GM19463 (cell line): ENCODE data around the gene LEP.
"Not testable (repeated sequence)": the region's sequence is repeated elsewhere in the genome, so short reads cannot be mapped to it uniquely, and the experiment has no call there.

Source experiments
- ATAC-seq: cut with Tn5 transposase; IDR thresholded peaks from one replicate; pipeline ENCODE4 v1.9.1; 2021; ENCODE audit warnings: mild to moderate bottlenecking, moderate library complexity; ENCODE audit not compliant: unreplicated experiment

The LEP gene

DNA sequence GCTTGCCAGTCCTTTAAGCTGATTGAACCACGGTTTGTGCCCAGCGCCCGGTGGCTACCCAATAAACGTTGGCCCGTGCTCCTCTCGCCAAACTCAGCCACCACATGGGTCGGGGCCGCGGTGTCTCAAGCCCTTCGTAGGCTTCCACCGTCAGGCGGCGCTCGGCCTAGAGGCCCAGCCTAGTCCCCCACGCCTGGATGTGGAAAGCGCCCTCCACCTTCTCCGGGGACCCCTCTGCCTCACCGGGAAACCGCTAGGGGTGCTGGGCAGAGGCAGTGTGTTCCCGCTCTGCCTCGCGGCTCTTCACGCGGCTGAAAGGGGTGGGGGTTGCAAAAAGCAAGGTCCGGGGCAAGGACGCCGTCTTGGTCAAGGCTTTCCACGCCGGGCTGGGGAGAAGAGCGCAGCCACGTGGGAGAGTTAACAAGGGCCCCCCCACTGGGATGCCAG lies 29.8 kb downstream of the LEP start:
- ATAC-seq = no peak

DNA sequence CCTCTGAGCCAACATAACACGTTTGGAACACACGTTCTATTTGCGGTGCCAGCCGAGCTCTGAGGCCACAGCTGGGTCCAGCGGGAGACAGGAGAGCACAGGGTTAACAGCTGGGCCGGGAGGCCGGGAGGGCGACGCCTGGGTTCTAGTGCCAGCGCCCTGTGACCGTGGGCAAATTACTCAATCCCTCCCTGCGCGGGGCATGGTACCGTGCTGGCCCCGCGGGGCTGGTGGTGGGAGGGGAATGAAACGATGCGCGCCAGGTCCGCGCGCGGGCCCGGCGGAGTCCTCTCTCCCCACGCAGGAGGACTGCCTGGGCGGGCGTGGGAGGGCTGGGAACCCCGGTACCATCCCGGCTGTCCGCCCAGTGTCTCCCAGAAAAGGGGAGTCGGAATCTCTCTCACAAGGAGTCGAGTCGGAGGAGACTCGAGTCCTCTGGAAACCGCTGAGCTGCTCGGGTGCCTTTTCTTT lies 30.4 kb downstream of the LEP start:
- ATAC-seq = no peak

DNA sequence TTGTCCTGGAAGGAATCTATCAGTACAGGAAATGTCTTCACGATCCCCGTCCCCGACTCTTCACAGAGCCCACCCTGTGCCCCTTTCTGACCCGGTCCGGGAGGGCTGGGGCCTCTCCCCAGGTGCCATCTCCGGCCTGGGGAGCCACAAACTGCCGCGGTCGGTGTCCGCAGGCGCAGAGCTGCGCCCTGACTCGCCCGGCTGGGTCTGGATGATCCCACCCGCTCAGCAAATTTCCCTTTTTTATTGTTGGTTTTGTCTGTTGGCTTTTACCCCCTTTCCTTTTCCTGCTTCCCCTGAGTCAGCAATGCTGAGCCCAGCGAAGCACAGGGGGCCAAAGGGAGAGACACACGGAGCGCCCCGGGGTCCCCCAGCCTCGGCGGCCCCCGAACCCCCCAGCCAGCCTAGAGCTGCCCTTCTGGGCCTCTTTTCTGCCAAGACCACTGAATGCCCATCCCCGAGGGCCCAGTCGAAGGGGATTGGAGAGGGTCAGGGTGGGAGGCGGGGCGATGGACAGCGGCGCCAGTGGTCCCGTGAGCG lies 30.9 kb downstream of the LEP start:
- no peak for ATAC-seq

DNA sequence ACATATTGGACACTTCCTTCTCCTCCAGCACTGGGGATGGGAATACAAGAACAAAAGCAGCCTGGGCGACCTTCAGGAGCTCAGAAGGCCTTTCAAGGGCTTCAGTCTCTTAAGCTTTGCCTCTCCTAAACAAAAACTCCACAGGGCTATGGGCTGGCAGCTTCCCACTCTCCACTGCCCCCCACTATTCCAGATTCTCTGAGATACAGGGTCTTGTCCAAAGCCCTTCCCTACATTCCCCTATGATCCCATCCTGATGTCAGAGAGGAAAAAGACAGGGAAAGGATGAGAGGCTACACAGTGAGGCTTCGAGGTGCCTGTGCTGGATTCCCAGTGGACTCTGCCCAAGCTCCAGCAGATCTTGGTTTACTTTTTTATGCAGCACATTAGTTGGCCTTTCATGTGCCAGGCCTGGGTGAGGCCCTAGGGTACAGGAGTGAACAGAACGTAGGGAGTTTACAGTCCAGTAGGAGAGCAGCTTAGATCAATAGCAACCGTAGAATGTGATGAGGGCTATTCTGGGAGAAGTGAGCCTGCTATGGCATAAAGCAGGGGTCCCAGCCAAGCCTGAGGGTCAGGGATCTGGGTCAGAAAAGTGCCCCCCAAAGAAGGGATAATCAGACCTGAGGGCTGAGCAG lies 33.3 kb downstream of the LEP start:
- ATAC-seq = no peak

DNA sequence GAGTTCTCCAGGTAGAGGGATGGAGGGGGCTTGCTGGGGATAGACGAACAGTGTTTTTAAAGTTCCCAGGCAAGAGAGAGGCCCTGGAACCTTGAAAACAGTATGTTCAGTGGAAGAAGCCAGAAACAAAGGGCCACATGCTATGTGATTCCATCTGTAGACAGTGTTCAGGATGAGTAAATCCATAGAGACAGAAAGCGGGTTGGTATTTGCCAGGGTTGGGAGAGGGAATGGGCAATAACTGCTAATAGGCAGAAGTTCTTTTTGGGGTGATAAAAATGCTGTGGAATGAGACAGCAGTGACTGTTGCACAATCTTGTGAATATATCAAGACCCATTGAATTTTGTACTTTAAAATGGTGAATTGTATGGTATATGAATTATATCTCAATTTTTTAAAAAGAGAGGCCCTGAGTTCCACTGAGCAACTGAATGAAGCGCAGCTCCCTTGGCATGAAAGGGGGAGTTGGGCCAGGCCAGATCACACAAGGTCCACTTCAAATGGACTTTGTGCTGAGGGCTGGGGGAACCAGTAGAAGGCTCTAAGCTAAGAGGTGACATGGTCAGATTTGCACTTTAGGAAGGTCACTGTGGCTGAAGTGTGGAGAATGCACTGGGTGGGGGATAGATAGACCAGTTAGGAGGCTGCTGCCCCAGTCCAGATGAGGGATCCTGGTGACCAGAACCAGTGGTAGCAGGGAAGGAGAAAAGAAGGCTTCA lies 34.0 kb downstream of the LEP start:
- ATAC-seq = no peak

DNA sequence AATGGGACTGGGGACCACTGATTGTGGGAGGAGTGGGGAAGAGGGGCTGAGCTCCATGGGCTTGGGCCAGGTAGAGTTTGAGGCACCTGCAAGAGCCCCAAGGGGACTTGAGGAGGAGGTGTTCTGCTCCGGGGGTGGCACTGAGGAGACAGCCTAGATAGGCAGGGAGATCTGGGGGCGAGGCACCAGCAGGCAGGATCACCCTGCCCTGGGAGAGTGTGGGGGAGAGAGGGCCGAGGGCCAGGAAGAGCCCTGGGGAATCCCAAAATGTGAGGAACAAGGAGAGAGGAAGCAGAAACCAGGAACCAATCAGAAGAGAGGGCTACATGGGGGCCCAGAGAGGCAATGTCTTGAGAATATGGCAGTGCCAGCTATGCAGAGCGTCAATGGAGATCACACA lies 34.6 kb downstream of the LEP start:
- ATAC-seq = no peak

DNA sequence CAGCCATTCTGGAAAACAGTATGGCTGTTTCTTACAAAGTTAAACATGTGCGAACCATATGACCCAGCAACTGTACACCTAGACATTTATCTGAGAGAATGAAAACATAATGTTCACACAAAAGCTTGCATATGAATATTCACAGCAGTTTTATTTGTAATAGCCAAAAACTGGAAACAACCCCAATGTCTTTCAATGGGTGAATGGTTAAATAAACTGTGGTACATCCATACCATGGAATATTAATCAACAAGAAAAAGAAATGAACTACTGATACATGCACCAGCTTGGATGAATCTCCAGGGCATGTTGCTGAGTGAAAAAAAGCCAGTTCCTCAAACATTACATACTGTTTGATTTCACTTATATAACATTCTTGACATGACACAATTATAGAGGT lies 37.3 kb downstream of the LEP start:
- no peak for ATAC-seq

DNA sequence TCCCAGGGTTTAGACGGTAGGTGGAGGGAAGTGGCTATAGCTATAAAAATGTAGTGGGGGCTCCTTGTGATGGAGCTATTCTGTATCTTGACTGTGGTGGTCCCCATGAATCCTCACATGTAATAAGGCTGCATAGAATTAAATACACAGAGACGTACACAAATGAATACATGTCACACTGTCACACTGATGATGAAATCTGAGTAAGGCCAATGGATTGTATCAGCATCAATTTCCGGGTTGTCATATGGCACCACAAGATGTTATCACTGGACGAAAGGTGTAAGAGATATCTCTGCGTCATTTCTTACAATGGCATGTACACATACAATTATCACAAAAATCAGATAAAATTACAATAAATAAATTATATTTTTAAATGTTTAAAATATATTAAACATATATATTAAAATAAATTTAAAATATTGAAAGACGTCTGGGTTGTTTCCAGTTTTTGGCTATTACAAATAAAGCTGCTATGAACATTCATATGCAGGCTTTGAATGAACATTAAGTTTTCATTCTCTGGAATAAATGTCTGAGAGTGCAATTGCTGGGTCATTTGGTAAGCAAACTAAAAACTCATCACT lies 38.1 kb downstream of the LEP start:
- ATAC-seq = no peak

DNA sequence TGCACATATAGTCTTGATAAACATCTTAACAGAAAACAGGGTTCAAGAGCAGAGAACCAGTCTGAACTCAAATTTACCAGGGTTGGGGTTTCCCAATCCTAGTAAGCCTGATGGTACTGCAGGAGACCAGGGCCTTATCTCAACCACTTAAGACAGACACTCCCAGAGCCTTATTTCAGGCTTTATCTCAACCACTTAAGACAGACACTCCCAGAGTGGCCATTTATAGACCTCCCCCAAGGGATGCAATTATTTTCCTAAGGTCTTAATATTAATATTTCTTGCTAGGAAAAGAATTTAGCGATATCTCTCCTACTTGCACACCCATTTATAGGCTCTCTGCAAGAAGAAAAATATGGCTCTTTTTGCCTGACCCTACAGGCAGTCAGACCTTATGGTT lies 39.4 kb downstream of the LEP start:
- ATAC-seq = not testable (repeated sequence)

DNA sequence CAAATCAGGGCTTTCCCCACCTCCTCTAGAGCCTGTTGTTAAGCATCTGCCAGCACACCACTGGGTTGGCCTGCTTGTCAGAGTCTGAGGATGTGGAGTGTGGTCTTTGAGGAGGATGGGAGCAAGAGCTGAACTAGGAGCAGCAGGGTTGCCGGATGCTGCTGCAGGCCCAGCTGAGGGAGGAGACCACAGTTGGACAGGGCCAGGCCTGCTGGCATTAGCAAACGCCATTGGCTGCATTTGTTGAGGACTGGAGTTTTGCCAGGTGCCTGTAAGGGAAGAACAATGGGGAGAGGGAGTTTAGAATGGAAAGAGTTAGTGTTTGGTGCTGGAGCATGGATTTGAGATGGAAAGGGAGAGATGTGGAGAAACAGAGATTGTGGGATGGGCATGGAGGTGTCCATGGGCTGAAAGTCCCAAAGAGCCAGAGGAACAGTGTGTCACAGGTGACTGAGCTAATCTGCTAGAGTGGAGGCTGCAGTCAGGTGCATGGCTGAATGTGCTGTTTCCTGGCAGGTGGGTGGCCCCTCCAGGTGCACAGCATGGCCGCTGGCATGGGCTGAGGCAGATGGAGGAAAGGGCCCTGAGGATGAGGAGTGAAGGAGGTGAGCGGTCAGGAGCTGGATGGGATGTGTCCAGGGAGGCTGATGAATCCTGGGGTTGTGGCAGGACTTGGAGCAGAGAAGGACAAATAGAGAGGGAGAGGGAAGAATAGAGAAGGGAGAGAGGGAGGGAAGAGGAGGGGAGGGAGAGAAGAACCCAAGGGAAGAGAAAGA lies 40.7 kb downstream of the LEP start:
- no peak for ATAC-seq

DNA sequence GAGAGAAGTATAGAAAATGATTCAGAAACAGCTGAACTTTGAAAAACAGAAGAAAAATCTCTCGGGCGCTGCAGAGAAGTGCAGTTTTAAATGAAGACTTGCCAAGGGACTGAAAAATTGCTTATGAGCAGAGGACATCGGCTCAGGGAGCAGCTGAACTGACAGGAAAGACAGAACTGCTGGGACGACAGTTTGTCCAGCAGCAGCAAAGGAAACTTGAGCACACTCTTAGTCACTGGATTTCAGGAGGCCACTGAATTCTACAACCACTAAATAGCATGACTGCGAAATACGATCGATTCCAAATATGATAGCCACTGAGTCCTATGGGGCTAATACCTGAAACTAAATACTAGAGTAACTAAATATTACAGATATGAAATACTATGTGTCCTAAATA lies 43.0 kb downstream of the LEP start:
- no peak for ATAC-seq

DNA sequence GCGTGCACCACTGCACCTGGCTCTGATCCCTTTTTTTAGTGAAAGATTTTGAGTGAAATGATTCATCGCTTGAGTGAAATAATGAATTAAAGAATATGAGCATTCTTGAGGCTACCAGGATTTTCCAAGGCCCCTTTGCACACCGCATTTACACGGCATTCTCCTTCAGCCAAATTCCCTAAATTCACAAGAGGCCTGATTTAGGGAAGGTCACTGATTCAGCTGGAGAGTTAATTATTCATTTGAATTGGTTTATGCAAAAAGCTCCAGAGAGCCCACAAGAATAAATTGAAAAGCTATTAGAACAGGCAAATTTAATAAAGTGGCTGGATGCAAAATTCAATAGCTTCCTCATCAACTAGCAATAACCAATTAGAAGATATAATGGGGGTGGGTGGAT lies 46.5 kb downstream of the LEP start:
- ATAC-seq = no peak

DNA sequence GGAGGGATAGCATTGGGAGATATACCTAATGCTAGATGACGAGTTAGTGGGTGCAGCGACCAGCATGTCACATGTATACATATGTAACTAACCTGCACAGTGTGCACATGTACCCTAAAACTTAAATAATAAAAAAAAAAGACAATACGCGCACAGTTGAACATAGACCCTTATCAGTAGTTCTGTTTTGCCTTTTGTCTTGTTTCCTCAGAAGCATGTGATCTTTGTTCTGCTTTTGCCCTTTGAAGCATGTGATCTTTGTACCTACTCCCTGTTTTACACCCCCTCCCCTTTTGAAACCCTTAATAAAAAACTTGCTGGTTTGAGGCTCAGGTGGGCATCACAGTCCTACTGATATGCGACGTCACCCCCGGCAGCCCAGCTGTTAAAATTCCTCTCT lies 56.9 kb downstream of the LEP start:
- not testable (repeated sequence) for ATAC-seq

DNA sequence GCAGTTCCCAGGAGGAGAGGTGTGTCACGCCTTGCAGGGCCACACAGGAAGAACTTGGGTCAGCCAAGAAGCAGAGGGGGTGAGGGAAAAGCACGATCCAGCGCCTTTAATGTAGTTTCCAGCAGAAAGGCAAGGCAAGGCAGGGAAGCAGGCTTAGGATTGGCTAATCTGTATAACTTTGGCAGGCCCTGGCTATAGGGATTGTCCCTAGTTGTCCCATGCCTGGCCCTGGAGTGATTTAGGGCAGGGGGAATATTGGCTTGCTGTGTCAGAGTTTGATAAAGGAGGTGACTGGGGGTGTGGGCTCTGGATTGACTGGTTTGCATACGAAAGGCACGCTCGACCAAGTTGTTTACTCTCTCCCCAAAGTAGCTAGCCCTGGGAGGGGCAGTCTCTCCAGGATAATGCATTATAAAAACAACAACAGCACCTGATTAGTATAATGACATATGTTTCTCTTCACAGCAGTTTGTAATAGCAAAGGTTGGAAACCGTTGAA lies 58.1 kb downstream of the LEP start:
- ATAC-seq = no peak

DNA sequence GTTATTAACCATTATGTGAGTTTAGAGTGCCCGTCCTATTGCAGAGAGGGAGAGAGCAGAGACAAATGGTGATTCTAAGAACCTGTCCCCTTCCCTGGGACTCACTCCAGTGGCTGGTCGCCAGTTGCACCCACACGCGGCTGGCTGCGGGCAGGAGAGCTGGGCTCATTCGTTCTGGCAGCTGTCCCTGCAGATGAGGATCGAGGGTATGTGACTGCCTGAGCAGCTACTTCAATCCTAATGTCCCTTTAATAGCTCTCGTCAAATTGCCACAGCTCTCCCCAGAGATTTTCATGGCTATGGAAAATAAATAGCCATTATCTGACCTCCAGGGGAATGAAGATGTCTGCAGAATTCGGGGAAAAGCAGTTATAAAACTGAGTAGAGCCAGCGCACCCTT lies 61.1 kb downstream of the LEP start:
- ATAC-seq = no peak

DNA sequence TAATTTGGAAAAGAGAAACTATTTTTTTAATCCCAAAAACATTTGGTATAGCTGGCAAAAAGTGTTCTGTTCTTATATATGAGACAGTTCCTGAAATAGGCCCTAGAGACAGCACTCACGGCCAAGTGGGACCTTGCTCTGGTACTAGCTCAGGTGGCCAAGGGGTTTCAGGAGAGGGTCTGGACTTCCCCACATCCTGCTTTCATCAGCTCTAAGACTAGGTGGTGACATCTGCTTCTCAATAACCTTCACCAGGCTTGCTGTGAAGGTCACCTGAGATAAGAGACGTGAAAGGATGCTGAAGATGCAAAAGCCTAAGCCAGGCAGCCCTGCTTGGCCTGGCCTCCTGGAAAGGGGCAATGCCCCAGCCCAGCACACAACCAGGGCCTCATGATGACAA lies 62.1 kb downstream of the LEP start:
- ATAC-seq = no peak

DNA sequence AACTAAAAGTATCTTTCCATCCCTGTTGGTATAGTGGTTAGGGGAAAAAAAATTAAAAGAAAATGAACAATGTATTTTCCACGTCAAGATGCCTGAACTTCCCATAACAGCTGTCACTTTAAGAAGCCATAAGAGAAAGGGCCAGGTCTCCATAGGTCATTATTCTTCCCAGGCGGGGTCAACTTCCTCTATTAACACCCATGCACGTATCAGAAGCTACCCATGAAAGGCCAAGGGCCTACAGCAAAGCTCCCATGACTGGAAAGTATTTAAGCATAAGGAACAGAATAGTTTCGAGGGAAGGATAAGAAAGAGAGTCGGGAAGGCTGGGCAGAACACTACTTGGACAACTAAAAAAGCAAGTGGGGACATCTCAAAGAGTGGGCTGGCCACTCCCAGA lies 62.6 kb downstream of the LEP start:
- ATAC-seq = no peak

DNA sequence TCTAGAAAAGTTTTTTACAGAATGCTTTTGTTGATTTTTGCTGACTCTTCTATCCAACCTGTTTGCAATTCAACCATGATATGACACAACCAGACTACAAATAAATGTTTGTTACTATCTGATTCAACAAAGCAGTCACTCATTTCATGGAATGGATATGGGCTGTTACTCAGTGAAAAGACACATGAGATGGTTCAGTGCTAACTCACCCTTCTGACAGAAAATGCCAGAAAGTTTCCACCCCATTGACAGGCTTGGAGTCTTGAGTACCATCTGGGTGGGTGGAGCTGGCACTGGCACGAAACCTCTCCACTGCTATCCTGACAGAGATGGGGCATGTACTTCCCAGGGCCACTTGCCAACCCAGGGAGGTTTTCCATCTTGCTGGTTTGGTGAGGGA lies 63.1 kb downstream of the LEP start:
- ATAC-seq = no peak

DNA sequence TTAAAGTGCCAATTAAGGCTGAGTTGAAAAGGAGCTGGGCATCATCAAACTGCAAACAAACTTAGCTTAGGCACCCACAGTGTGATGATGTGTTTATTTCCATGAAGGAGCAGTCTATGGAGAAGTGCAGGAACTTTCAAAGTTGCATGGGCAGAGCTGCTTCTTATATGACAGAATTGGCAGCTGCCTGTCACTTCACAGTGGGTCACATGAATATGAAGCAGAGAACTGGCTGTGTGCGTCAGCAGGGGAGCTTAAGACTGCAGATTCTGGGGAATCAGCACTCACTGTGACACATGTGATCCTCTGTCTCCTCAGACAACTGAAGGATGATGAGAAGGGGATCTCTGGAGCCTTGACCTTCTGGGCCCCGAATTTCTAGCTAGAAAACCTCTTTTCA lies 66.0 kb downstream of the LEP start:
- ATAC-seq = no peak
